ENCODE data around the gene LRP1B.

DNA sequence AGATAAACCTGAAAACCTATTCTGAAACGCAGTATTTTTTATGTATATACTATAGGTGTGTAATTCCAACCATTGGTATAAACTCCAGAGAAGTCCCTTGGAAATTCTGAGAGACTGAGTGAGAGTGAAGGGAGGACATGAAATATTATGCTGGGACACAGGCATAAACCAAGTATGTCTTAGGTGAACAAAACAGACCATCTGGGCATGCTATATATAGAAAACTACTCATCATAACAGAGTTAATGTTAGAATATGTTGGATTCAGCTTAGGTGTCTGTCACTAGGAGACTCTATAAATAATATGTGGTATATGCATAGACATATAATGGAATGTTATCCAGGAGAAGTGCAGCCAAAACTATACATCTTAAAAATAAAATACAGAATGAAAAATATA, 282.6 kb downstream of the LRP1B start:
- TF ChIP-seq, protein P1, sequence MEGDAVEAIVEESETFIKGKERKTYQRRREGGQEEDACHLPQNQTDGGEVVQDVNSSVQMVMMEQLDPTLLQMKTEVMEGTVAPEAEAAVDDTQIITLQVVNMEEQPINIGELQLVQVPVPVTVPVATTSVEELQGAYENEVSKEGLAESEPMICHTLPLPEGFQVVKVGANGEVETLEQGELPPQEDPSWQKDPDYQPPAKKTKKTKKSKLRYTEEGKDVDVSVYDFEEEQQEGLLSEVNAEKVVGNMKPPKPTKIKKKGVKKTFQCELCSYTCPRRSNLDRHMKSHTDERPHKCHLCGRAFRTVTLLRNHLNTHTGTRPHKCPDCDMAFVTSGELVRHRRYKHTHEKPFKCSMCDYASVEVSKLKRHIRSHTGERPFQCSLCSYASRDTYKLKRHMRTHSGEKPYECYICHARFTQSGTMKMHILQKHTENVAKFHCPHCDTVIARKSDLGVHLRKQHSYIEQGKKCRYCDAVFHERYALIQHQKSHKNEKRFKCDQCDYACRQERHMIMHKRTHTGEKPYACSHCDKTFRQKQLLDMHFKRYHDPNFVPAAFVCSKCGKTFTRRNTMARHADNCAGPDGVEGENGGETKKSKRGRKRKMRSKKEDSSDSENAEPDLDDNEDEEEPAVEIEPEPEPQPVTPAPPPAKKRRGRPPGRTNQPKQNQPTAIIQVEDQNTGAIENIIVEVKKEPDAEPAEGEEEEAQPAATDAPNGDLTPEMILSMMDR (IDR thresholded peaks at IDR 0.05; ENCODE audit: borderline replicate concordance, extremely low read depth, low read length, poor library complexity, severe bottlenecking) = no peak
- no peak for TF ChIP-seq EZH2 (IDR thresholded peaks at IDR 0.05; ENCODE audit: borderline replicate concordance, low read depth, low read length, severe bottlenecking)

Data from DND-41 (cell line).